Measurements from ENCODE around the gene CDY2B.
"Not testable (repeated sequence)": the region's sequence is repeated elsewhere in the genome, so short reads cannot be mapped to it uniquely, and the experiment has no call there.

The CDY2B gene

GRCh38 chrY:17880120-17880519 is at the start of gene CDY2B:
TSS of gene CDY2B (minus strand) at chrY:17880220. CDS start at chrY:17879892, 328 bp downstream.
- DNase-seq: not testable (repeated sequence)

GRCh38 chrY:17908009-17908408 is 28.0 kb upstream of the CDY2B start:
- DNase-seq: not testable (repeated sequence)

GRCh38 chrY:17907351-17907750 is 27.3 kb upstream of the CDY2B start:
- DNase-seq: not testable (repeated sequence)

- not testable (repeated sequence) for DNase-seq
Observed at GRCh38 chrY:17881697-17882096, 1.7 kb upstream of the CDY2B start.

- DNase-seq: not testable (repeated sequence)
Observed at GRCh38 chrY:17876767-17877166, 3.3 kb downstream of the CDY2B start.

GRCh38 chrY:17875401-17875800 is 4.6 kb downstream of the CDY2B start:
- DNase-seq: not testable (repeated sequence)

- DNase-seq: not testable (repeated sequence)
Observed at GRCh38 chrY:17871194-17871903, 8.7 kb downstream of the CDY2B start.

GRCh38 chrY:17870737-17871136 is 9.3 kb downstream of the CDY2B start:
- DNase-seq: not testable (repeated sequence)

- DNase-seq: not testable (repeated sequence)
Observed at GRCh38 chrY:17867850-17868249, 12.2 kb downstream of the CDY2B start.

- not testable (repeated sequence) for DNase-seq
Observed at GRCh38 chrY:17860634-17861033, 19.4 kb downstream of the CDY2B start.

GRCh38 chrY:17856963-17857848 is 22.8 kb downstream of the CDY2B start:
- DNase-seq: not testable (repeated sequence)

- DNase-seq: not testable (repeated sequence)
Observed at GRCh38 chrY:17856508-17856907, 23.5 kb downstream of the CDY2B start.

GRCh38 chrY:17849131-17849530 is 30.9 kb downstream of the CDY2B start:
- DNase-seq: not testable (repeated sequence)

GRCh38 chrY:17832149-17832548 is 47.9 kb downstream of the CDY2B start:
- DNase-seq: not testable (repeated sequence)
